Fibroblast of lung (primary cell): ENCODE data around the gene TSPAN31.

Experiments
- CTCF ChIP-seq, 2 donors: IDR thresholded peaks in 1 of 2; conservative IDR thresholded peaks in 1 of 2; 1 replicate in 1 of 2; 2 replicates in 1 of 2; pipeline ENCODE4 v1.5.1; 2011 to 2012; ENCODE audit warnings: low read length in 2 of 2, control low read depth in 1 of 2, inconsistent platforms in 1 of 2, low read depth in 1 of 2, mild to moderate bottlenecking in 1 of 2
- EZH2 ChIP-seq: IDR thresholded peaks from 2 replicates; pipeline ENCODE4 v1.5.1; 2012; ENCODE audit warnings: low read length, control low read depth, mild to moderate bottlenecking; ENCODE audit errors: missing control alignments

GRCh38 chr12:57777911-57778310 lies 33.1 kb downstream of the TSPAN31 start:
- TF ChIP-seq CTCF (conservative IDR thresholded peaks at IDR 0.05 in 1 of 2, IDR thresholded peaks at IDR 0.05 in 1 of 2; ENCODE audit: low read depth in 1 of 2, low read length in 2 of 2) (no peak), EZH2 (no peak)
